IPS DF 4.7 (cell line): ENCODE results near the gene EDRF1.
"Not testable (repeated sequence)": the region's sequence is repeated elsewhere in the genome, so short reads cannot be mapped to it uniquely, and the experiment has no call there.

Experiments
- DNase-seq: peaks from one replicate; pipeline ENCODE4 v3.0.0-alpha.2; 2013; ENCODE audit warnings: low spot score; ENCODE audit errors: extremely low read depth

Gene EDRF1

GRCh38 chr10:125719173-125720001, at the start of gene EDRF1:
TSS of gene EDRF1 (plus strand) at chr10:125719709. CDS start at chr10:125719808, 99 bp downstream.
- peak; percentile 95 for DNase-seq

- DNase-seq, result no peak
Observed at GRCh38 chr10:125672884-125673283, 46.6 kb upstream of the EDRF1 start.

GRCh38 chr10:125679436-125679835, 40.1 kb upstream of the EDRF1 start:
- no peak for DNase-seq

GRCh38 chr10:125683063-125683462, 36.4 kb upstream of the EDRF1 start, which contains the start of gene TEX36:
TSS of gene TEX36 (minus strand) at chr10:125683163. CDS start at chr10:125682989, 174 bp downstream.
- DNase-seq, result no peak

GRCh38 chr10:125683821-125684220, 35.7 kb upstream of the EDRF1 start:
- no peak for DNase-seq

GRCh38 chr10:125684581-125684980, 34.9 kb upstream of the EDRF1 start:
- DNase-seq, result no peak

GRCh38 chr10:125687507-125688185, 31.9 kb upstream of the EDRF1 start:
- no peak for DNase-seq

- no peak for DNase-seq
Observed at GRCh38 chr10:125689955-125690569, 29.4 kb upstream of the EDRF1 start.

GRCh38 chr10:125691160-125691981, 28.1 kb upstream of the EDRF1 start:
- DNase-seq, result no peak

- no peak for DNase-seq
Observed at GRCh38 chr10:125692196-125692595, 27.3 kb upstream of the EDRF1 start.

GRCh38 chr10:125692601-125693523, 26.6 kb upstream of the EDRF1 start:
- DNase-seq, result no peak

- DNase-seq, result no peak
Observed at GRCh38 chr10:125693524-125693847, 26.0 kb upstream of the EDRF1 start.

- DNase-seq, result no peak
Observed at GRCh38 chr10:125694883-125695282, 24.6 kb upstream of the EDRF1 start.

- not testable (repeated sequence) for DNase-seq
Observed at GRCh38 chr10:125696884-125697283, 22.6 kb upstream of the EDRF1 start.

GRCh38 chr10:125698481-125698998, 21.0 kb upstream of the EDRF1 start:
- DNase-seq, result no peak

GRCh38 chr10:125699562-125700143, 19.9 kb upstream of the EDRF1 start:
- DNase-seq, result no peak

GRCh38 chr10:125700355-125700911, 19.1 kb upstream of the EDRF1 start:
- DNase-seq, result no peak

- no peak for DNase-seq
Observed at GRCh38 chr10:125707541-125708468, 11.7 kb upstream of the EDRF1 start.
